PC-9 (cell line): ENCODE data around the gene LAMB1.

ENCODE experiments used
- EZH2 ChIP-seq: fragments of 200-600 bp; sonication (generic); IDR thresholded peaks from 2 replicates; pipeline ENCODE4 v1.8.0; 2017; ENCODE audit warnings: antibody characterized with exemption, low read depth
- TF ChIP-seq, protein P1 (sequence below): fragments of 200-600 bp; sonication (generic); conservative IDR thresholded peaks from 2 replicates; pipeline ENCODE4 v1.6.1; 2017; ENCODE audit warnings: mixed run types, antibody characterized with exemption, mild to moderate bottlenecking, moderate library complexity

DNA sequence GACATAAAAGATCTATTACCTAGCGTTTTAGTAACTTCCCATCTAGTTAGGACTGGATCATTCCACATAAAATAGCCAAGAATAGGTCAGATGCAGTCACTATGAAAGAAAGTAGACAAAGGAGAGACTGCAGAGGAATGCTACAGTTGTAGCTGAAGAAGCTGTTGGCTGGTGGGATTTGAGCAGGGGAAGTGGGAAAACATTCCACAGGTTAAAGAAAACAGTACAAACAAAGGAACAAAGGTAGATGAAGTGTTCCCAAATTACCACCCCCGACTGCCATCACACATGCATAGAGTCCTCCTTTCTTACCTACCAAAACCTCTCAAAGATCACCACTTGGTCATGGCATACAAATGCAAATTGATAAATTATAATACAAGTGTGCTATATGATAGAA, 70.2 kb downstream of the LAMB1 start:
- TF ChIP-seq, protein P1, sequence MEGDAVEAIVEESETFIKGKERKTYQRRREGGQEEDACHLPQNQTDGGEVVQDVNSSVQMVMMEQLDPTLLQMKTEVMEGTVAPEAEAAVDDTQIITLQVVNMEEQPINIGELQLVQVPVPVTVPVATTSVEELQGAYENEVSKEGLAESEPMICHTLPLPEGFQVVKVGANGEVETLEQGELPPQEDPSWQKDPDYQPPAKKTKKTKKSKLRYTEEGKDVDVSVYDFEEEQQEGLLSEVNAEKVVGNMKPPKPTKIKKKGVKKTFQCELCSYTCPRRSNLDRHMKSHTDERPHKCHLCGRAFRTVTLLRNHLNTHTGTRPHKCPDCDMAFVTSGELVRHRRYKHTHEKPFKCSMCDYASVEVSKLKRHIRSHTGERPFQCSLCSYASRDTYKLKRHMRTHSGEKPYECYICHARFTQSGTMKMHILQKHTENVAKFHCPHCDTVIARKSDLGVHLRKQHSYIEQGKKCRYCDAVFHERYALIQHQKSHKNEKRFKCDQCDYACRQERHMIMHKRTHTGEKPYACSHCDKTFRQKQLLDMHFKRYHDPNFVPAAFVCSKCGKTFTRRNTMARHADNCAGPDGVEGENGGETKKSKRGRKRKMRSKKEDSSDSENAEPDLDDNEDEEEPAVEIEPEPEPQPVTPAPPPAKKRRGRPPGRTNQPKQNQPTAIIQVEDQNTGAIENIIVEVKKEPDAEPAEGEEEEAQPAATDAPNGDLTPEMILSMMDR: no peak
- no peak for TF ChIP-seq EZH2
